ENCODE measurements around the gene NUFIP1. TPM values are rescaled to one million over a fixed set of nuclear protein-coding genes. Genes with fewer than 3 reads are reported as not detected.
"Not testable (repeated sequence)": the region's sequence is repeated elsewhere in the genome, so short reads cannot be mapped to it uniquely, and the experiment has no call there.

NUFIP1 gene
- total RNA-seq, 2 donors from 2014 or later: 6.6 to 8.1 TPM

DNA sequence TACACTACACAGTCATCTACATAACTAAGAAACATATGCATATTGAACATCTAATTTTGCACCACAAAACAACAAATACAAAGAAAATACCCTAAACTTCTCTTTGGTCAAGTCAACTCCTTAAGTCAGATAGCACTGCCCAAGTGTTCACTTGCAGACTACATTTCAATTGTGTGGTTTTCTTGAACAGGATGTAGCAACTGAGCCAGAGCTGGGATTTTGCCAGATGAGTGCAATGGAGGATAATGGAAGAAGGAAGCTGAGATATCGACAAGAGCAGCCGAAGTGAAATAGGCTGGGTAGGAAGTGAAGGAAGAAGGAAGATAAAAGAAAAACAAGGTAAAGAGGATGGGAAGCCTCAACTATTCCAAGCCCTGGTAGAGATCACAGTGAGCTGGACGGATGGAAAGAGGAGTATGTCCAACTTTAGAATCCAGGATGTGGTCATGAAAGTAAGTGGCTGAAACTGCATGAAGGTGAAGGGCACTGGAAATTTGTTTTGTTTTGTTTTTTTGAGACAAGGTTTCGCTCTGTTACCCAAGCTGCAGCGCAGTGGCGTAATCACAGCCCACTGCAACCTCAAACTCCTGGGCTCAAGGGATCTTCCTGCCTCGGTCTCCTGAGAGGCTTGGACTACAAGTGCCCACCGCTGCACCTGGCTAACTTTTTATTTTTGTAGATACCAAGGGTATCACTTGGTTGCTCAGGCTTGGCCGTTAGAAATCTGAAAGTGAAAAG is 15.0 kb downstream of the NUFIP1 start:
- Mint-ChIP-seq H3K9me3 (no peaks in the 10 kb centered on the region), H3K36me3 (no peaks in the 10 kb centered on the region), H3K27ac (no peak overlapping the region)
- DNase-seq (ENCODE audit: low spot score in 2 of 2) (no peak), ATAC-seq (no peak)

DNA sequence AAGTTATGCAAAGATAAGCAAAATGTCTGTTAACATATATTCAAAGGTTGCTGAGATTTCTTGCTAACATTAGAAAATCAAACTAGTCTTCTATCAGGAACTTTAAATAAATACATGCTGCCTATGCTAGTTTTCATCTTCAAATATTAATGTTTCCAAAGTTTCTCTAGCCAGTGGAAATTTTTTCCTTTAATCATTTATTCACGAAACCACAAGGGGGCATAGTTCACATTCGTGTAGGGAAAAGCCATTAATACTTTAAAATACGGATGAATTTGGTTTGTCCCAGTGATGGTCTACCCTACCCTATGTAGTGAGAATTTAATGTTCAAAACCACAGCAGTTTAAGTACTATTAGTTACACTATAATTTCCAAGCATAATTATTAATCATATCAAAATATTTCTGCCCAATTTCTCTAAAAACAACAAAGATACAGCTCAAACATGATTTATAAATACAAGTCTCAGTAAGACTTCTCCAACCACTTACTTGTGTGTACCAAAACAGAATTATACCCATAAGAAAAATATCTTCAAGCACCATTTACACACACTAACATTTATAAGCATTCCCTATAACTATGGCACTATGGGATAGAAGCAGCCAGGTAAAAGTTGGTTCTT is 16.2 kb downstream of the NUFIP1 start:
- ATAC-seq: no peak
- no peaks in the 10 kb centered on the region for H3K36me3 Mint-ChIP-seq
- no peak for DNase-seq (ENCODE audit: low spot score in 2 of 2)
- no peaks in the 10 kb centered on the region for H3K9me3 Mint-ChIP-seq
- H3K27ac Mint-ChIP-seq: no peak overlapping the region

DNA sequence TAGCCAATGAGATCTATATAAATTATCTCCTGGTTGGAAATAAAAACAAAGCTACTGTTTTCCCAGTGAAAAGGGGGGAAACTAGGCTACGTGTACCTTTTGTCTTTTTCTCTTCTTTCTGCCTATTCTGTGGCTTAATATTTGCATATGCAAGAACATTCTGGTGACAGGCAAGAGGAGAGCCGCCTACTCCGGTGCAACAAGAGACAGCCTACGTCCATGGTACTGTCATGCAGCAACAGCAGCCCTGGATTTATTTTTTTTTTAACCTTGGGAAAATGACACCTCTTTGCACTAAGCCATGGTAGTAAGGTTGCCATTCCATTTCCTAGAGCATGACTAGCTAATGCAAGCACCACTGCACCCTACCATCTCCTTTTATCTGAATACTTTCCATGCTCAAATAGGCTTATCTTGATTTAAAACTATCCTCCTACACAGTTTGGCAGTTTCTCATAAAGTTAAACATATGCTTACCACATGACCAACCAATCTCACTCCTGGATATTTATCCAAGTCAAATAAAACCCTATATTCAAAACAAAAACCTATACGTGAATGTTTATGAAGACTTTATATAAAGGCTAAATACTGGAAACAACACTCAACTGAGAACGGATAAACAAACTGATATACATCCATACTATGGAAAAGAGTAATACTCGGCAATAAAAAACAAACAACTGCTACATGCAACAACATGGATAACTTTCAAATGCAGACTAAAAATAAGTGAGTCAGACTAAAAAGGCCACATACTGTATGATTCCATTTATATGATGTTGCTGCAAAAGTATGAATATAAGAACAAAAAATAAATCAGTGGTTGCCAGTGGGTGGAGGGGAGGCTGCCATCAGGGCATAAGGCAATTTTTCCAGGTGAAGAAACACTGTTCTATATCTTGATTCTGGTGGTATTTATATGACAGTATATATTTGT is 17.3 kb downstream of the NUFIP1 start:
- ATAC-seq (no peak), DNase-seq (ENCODE audit: low spot score in 2 of 2) (no peak)
- Mint-ChIP-seq H3K36me3 (no peaks in the 10 kb centered on the region), H3K9me3 (no peaks in the 10 kb centered on the region), H3K27ac (no peak overlapping the region)

DNA sequence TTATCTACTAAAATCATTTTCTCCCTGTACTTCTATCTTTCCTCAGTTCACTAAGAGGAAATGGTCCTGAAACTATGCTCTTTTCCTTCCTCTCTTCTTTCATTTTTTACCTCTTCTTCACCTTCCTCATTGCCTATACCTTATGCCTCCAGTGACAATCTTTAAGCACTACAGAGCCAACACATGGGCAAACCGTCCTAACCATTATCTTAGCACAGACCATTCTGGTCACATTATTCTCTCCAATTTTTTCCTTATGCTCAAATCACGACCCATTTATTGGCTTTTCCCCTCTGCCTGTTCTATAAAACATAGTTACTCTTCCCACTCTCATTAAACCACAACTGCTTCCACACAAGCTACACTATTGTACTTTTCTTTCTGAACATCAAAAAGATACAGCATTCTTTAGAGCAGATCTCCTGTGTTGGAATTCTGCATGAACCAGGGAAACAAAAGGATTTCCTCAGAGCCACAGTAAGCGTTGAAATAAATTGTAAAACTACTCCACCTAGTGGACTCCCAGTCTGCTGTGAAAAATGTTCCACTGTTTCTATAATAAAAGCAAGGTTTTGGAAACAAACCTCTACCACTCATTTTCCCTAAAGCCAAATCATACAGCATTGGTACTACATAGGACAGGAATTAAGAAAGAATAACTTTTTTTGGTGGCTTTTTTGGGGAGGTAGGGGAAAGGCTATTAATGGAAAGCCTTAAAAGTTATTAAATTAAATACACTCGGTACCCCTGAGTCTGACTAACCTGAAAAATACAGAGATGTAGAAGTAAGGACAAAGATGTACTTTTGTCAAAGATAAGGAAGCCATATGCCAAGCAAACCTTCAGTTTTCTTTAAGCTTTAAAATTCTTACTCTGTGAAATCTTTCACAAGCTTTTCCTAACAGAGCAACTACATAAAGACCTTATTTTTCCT is 19.5 kb downstream of the NUFIP1 start:
- Mint-ChIP-seq H3K36me3 (peaks cover 7 to 12% of the 10 kb centered on the region in 2 donors), H3K9me3 (peaks cover 0 to 4% of the 10 kb centered on the region in 2 donors), H3K27ac (no peak overlapping the region)
- no peak for ATAC-seq
- DNase-seq (ENCODE audit: low spot score in 2 of 2): no peak

DNA sequence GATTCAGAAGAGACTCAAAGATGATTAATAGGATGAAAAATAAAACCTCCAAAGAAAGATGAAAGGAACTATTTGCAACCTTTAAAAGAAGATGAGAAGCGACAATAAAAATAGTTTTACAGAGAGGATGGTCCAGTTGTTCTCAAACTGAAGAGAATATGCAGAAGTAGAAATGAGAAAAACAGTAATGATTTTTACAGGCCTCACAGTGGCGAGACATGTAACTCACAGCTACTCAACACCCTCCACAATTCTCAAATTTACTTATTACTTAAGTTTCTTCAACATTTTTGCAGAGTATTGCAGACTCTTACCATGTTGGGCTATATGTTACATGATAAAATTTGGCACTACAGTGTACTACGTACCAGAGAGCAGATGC is 20.8 kb downstream of the NUFIP1 start:
- peaks cover 15 to 26% of the 10 kb centered on the region in 2 donors for H3K36me3 Mint-ChIP-seq
- DNase-seq (ENCODE audit: low spot score in 2 of 2) (no peak), ATAC-seq (no peak)
- peaks cover 0 to 4% of the 10 kb centered on the region in 2 donors for H3K9me3 Mint-ChIP-seq
- peak overlapping the region in 1 of 2 donors; percentile 45 for H3K27ac Mint-ChIP-seq

DNA sequence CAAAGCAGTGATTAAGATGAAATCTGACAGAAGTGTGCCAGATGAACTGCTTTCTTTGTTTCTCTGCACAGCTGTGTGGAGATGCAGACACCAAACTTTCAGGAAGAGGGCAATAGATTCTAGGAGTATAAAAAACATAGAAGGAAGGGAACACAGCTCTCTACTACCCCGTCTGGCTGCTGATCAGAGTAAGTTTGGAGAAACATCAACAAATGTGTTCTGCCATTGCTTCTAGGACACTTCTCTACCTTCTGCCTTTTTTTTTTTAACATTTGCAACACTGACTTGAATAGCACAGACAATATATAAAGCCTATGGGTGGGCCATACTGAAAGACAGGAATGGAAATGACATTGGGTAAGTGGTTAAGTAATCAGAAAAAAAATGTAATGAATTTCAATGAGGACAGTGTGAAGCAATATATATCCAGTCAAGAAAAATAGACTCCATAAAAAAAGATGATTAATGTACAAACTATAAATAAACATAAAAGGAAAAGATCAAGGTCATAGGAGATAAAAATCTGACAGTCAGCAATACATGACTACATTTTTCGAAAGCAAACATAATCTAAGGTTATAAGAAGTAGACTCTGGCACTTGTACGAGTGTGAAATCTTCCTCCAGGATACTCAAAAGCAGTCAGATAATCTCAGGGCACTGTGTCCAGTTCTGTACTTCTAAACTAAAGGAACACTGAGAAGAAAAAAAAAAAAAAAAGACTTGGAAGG is 21.4 kb downstream of the NUFIP1 start:
- ATAC-seq (no peak), DNase-seq (ENCODE audit: low spot score in 2 of 2) (no peak)
- H3K27ac Mint-ChIP-seq: peak overlapping the region in 1 of 2 donors; percentile 45
- H3K36me3 Mint-ChIP-seq: peaks cover 20 to 31% of the 10 kb centered on the region in 2 donors
- peaks cover 0 to 4% of the 10 kb centered on the region in 2 donors for H3K9me3 Mint-ChIP-seq

DNA sequence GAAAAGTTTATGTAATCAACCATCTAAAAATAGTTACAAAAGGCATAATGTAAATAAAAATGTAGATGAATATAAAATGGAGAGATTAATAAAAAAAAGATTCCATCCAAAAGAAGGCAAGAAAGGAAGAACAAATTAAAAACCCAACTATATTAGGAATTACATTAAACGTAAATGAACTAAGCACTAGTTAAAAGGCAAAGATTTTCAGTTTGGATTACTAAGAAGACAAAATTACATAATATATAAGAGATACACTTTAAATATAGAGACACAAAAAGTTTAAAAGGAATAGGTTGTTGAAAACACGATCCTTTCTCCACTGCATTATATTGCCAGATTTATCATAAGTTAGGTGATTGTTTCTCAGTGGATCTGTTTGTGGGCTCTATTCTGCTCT is 27.3 kb downstream of the NUFIP1 start:
- ATAC-seq: no peak
- H3K9me3 Mint-ChIP-seq: peaks cover 0 to 16% of the 10 kb centered on the region in 2 donors
- peaks cover 28 to 46% of the 10 kb centered on the region in 2 donors for H3K36me3 Mint-ChIP-seq
- H3K27ac Mint-ChIP-seq: no peak overlapping the region
- no peak for DNase-seq (ENCODE audit: low spot score in 2 of 2)

DNA sequence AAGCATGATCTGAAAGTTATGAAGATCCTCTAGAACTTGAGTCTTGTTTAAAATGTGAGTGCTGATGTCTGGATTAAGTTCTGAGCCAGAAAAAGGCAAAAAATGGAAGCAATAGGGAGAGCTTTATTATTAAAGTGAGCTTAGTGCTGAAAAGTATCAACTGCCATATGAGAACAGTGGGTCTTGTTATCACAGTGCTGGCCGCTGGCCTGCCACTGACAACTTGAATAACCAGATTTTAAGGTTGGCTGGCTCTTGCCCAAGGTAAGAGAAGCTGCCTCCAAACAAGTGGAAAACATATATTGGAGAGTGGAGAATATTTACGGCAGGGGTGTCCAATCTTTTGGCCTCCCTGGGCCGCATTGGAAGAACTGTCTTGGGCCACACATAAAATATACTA is 33.9 kb downstream of the NUFIP1 start:
- no peak overlapping the region for H3K27ac Mint-ChIP-seq
- DNase-seq (ENCODE audit: low spot score in 2 of 2): no peak
- ATAC-seq: no peak
- no peaks in the 10 kb centered on the region for H3K9me3 Mint-ChIP-seq
- no peaks in the 10 kb centered on the region for H3K36me3 Mint-ChIP-seq

DNA sequence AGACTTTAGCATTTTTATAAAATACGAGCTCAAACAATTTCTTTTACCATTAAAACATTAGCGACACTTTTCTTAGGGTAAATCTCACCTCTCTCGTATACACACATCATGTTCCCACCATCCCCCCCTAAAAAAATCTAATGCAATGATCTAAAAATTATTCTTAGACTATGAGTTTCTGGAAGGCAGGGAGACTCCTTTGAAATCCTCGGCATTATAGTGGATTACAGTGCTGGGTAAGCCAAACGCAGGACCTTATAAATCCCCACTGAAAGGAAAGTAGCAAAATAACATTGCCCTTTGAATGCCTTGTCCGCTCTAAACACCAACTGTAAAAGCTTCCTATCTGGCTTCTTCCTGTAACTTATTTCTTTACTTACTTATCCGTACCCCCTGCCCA is 35.0 kb downstream of the NUFIP1 start:
- DNase-seq (ENCODE audit: low spot score in 2 of 2): no peak
- no peak for ATAC-seq
- no peaks in the 10 kb centered on the region for H3K36me3 Mint-ChIP-seq
- no peak overlapping the region for H3K27ac Mint-ChIP-seq
- no peaks in the 10 kb centered on the region for H3K9me3 Mint-ChIP-seq

DNA sequence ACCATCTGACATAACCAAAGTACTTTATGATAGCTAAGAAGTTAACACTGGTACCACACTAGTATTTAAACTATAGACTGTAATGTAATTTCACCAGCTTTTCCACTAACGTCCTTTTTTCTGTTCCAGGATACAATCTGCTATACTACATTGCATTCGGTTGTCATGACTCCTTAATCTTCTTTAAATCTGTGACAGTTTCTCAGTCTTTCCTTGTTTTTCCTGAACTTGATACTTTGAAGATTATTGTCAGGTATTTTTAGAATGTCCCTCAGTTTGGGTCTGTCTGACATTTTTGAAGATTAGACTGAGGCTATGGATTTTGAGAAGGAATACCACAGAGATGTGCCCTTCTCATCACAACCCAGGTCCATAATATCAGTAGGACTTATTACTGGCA is 36.6 kb downstream of the NUFIP1 start:
- DNase-seq (ENCODE audit: low spot score in 2 of 2) (no peak), ATAC-seq (no peak)
- H3K9me3 Mint-ChIP-seq: no peaks in the 10 kb centered on the region
- H3K27ac Mint-ChIP-seq: peak overlapping the region in 1 of 2 donors; percentile 11
- H3K36me3 Mint-ChIP-seq: peaks cover 0 to 7% of the 10 kb centered on the region in 2 donors

DNA sequence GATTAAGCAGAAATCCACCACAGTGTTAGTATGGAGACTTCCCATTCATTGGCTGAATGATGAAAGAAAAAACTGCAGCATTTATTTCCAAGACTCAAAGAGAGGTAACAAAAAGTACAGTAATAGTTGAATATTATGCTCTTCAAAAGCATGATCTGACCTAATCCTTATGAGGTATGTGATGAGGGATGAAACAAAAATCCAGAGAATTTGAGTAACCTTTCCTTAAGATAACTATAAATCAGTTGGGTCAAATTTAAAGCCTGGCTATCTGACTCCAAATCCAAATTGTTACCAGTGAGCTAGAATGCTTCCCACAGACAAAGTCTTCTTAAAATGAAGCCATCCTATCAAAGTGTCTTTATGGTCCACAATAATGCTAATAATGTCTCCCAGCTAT is 38.1 kb downstream of the NUFIP1 start:
- ATAC-seq: no peak
- Mint-ChIP-seq H3K27ac (no peak overlapping the region), H3K9me3 (no peaks in the 10 kb centered on the region)

DNA sequence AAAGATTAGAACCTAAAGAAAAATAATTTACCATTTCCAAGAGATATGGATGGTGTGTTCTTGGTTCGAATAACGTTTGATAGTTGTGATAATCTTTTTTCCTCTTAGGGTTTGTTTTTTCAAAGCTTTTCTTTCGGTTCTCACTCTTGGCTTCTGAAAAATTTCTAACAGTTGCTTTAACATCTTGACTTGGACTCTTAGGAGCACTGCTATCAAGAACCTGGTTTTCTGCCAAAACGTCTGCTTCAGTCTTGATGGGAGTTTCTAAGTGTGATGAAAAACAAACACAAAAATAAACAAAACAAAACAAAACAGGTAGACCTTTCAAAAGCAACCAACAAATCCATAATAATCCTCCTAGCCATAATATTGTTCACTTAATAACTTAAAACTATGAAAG is 45.9 kb downstream of the NUFIP1 start:
- not testable (repeated sequence) for ATAC-seq; DNase-seq (ENCODE audit: low spot score in 2 of 2); H3K36me3 Mint-ChIP-seq; H3K9me3 Mint-ChIP-seq; H3K27ac Mint-ChIP-seq

More for the DNA sequence above, 38.1 kb downstream of the NUFIP1 start:
- peaks cover 0 to 7% of the 10 kb centered on the region in 2 donors for H3K36me3 Mint-ChIP-seq
- DNase-seq (ENCODE audit: low spot score in 2 of 2): no peak

DNA sequence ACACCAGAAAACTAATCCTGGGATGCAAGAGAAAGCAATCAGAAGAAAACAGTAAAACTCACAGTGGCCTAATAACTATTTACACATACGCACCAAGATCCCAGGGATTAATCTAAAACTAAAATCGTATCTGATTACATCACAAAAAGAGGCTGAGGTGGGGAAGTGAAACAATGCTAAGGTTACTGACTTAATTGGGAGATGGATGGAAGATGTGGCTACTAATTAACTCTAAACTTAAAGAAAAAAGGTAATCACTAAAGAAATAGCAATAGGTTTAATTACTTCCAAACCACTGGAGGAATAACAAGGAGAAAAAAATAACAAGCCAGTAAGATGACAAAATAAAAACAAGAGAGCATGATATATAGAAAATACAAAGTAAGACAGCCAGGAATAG is 50.4 kb downstream of the NUFIP1 start:
- H3K36me3 Mint-ChIP-seq: no peaks in the 10 kb centered on the region
- DNase-seq (ENCODE audit: low spot score in 2 of 2) (no peak), ATAC-seq (no peak)
- no peak overlapping the region for H3K27ac Mint-ChIP-seq
- no peaks in the 10 kb centered on the region for H3K9me3 Mint-ChIP-seq

DNA sequence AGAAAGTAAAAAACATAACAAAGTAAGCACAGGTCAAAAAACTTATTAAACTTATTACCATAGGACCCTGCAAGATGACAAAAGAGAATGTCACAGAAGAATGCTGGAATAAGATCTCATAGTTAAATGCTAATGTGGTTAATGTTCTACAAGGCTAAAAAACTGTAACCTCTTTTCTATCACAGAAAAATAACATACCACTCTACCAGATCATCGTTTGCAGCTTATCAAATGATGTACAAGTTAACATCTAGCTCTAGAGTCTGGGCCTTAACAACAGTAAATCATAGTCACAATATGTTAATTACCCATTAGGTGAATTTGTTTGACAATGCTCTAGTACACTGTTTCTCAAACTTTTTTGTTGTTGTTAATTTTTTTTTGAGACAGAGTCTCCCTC is 53.0 kb downstream of the NUFIP1 start:
- Mint-ChIP-seq H3K9me3 (no peaks in the 10 kb centered on the region), H3K36me3 (no peaks in the 10 kb centered on the region), H3K27ac (no peak overlapping the region)
- ATAC-seq: no peak
- no peak for DNase-seq (ENCODE audit: low spot score in 2 of 2)

DNA sequence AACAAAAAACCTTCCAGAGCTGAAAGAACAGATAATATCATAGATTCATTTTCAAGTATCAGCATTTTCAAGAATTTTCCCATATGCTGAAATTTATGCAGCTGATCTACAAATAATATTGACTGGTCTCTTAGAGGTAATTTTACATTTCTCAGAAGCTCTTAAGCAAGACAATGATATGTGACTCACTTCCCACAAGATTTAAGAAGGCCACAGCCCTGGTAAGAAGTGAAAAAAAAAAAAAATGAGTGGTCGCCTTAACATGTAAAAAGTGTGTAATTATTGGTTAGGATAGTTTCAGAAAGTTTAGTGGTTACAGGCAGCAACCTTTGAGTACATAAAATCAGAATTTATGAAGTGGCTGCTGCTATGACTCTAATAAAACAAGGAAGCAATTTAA is 54.5 kb downstream of the NUFIP1 start:
- Mint-ChIP-seq H3K9me3 (no peaks in the 10 kb centered on the region), H3K36me3 (no peaks in the 10 kb centered on the region), H3K27ac (peak overlapping the region in 1 of 2 donors; percentile 5)
- ATAC-seq: peak; percentile 75 to 86
- no peak for DNase-seq (ENCODE audit: low spot score in 2 of 2)

DNA sequence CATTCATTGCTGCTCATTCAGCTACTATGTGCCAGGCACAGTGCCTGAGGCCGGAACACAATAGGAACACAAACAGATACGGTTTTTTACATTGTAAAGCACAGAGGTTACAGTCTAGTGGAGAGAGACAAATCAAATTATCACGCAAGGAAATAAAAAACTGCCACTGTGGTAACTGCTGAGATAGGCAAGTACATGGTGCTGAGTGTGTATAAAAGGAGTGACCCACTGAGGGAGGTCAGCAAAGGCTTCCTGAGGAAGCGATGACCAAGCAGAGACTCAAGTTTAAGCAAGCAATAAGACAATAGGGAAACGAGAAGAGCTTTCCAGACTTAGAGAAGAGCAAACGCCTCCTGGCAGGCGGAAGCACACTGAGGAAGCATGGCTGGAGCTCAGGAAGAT is 56.4 kb downstream of the NUFIP1 start:
- H3K36me3 Mint-ChIP-seq: no peaks in the 10 kb centered on the region
- no peak for ATAC-seq
- no peaks in the 10 kb centered on the region for H3K9me3 Mint-ChIP-seq
- no peak overlapping the region for H3K27ac Mint-ChIP-seq
- DNase-seq (ENCODE audit: low spot score in 2 of 2): no peak

Data from activated naive CD4-positive, alpha-beta T cell treated with anti-CD3 and anti-CD28 coated beads, Interleukin-2, amount 50 U/mL, for 72 hours (primary cell).